ENCODE results near the gene PTPRR. TPM values are rescaled to one million over a fixed set of nuclear protein-coding genes. Genes with fewer than 3 reads are reported as not detected.

The PTPRR gene
- total and polyA plus RNA-seq, 2 of the 4 experiments (the other 2 are of a cell fraction) = 0.18 to 0.21 TPM

DNA sequence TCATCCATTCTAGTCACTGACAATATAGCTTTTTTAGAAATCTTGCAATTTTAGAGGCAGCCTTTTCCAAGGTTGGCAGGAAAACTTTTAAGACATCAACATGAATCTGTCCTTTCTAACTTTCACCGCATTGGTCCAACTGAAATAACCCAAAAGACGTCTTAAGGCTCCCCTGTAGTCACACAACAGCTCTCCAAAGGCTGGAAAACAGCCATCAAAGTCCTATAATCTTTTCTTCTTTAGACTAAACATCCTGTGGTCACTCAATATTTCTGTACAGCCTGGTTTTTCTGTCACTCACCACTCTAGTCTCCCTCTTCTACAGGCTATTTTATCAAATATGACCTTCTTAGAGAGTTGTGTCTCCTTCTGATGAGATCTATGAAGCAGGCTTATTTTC is 278.8 kb downstream of the PTPRR start:
- intact Hi-C loops (cut with micrococcal nuclease) = no loop called here
- peaks cover 2% of the 10 kb centered on the region for H3K4me1 ChIP-seq (ENCODE audit: control insufficient read depth, insufficient read depth, low read length)
- H3K18ac ChIP-seq (ENCODE audit: low read depth, low read length) = no peak overlapping the region
- H4K5ac ChIP-seq (ENCODE audit: low read depth, low read length) = no peak overlapping the region
- no peak overlapping the region for H3K27ac ChIP-seq (ENCODE audit: insufficient read depth, low read length)
- no peaks in the 10 kb centered on the region for H3K27me3 ChIP-seq (ENCODE audit: control insufficient read depth, insufficient read depth, low read length)
- no peaks in the 10 kb centered on the region for H3K36me3 ChIP-seq (ENCODE audit: control insufficient read depth, insufficient read depth, low read length)
- H2AK9ac ChIP-seq (replicated peaks; ENCODE audit: low read depth, low read length, poor library complexity) = no peak overlapping the region
- H3K4me3 ChIP-seq (ENCODE audit: insufficient read depth, low read depth, low read length) = no peak overlapping the region
- TF ChIP-seq RFX5 (IDR thresholded peaks at IDR 0.05; ENCODE audit: low read depth, low read length) (no peak), FOS (IDR thresholded peaks at IDR 0.05; ENCODE audit: low read depth, low read length) (no peak), MAFK (IDR thresholded peaks at IDR 0.05; ENCODE audit: low read depth, low read length) (no peak), NFE2L2 (IDR thresholded peaks at IDR 0.05; ENCODE audit: low read depth, low read length) (no peak)
- TF ChIP-seq, protein P1, sequence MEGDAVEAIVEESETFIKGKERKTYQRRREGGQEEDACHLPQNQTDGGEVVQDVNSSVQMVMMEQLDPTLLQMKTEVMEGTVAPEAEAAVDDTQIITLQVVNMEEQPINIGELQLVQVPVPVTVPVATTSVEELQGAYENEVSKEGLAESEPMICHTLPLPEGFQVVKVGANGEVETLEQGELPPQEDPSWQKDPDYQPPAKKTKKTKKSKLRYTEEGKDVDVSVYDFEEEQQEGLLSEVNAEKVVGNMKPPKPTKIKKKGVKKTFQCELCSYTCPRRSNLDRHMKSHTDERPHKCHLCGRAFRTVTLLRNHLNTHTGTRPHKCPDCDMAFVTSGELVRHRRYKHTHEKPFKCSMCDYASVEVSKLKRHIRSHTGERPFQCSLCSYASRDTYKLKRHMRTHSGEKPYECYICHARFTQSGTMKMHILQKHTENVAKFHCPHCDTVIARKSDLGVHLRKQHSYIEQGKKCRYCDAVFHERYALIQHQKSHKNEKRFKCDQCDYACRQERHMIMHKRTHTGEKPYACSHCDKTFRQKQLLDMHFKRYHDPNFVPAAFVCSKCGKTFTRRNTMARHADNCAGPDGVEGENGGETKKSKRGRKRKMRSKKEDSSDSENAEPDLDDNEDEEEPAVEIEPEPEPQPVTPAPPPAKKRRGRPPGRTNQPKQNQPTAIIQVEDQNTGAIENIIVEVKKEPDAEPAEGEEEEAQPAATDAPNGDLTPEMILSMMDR (conservative IDR thresholded peaks at IDR 0.05; ENCODE audit: low read depth, low read length) = no peak
- H2BK5ac ChIP-seq (ENCODE audit: low read depth, low read length, poor library complexity, severe bottlenecking) = no peak overlapping the region
- no peak overlapping the region for H3K56ac ChIP-seq (ENCODE audit: extremely low read depth, insufficient read depth, low read length)
- H4K20me1 ChIP-seq (ENCODE audit: insufficient read depth, low read length) = no peaks in the 10 kb centered on the region
- H3K14ac ChIP-seq (replicated peaks; ENCODE audit: low read depth, low read length) = no peak overlapping the region
- H3K9me3 ChIP-seq (ENCODE audit: control insufficient read depth, insufficient read depth, low read length) = no peaks in the 10 kb centered on the region
- no peak overlapping the region for H2BK15ac ChIP-seq (ENCODE audit: low read depth, low read length)
- H3K4me2 ChIP-seq (ENCODE audit: low read depth, low read length) = no peak overlapping the region
- H2AFZ ChIP-seq (replicated peaks; ENCODE audit: low read length, poor library complexity) = no peak overlapping the region
- H4K91ac ChIP-seq (ENCODE audit: insufficient read depth, low read depth, low read length) = no peak overlapping the region
- DNase-seq (no peak), ATAC-seq (ENCODE audit: low read depth) (no peak)
- dilution Hi-C loops (cut with HindIII; ENCODE audit: low sequenced_read_pairs, unreplicated experiment) = no loop called here
- H3K9me1 ChIP-seq (ENCODE audit: insufficient read depth, low read length) = no peaks in the 10 kb centered on the region
- H3K23ac ChIP-seq (ENCODE audit: low read depth, low read length) = no peak overlapping the region
- H2BK120ac ChIP-seq (ENCODE audit: low read depth, low read length) = no peak overlapping the region
- H3K9ac ChIP-seq (ENCODE audit: low read depth, low read length) = no peak overlapping the region
- in situ Hi-C loops (cut with MboI; ENCODE audit: low sequenced_read_pairs) = no loop called here
- ChIA-PET POLR2A (ENCODE audit: unreplicated experiment) (no interaction called here), CTCF (no interaction called here)
- no peaks in the 10 kb centered on the region for H3K79me1 ChIP-seq (ENCODE audit: low read depth in 1 of 2, low read length in 2 of 2)
- H3K4ac ChIP-seq (ENCODE audit: low read depth, low read length) = no peak overlapping the region
- H4K8ac ChIP-seq (ENCODE audit: low read depth in 2 of 2, low read length in 2 of 2) = no peak overlapping the region
- no peak overlapping the region for H2AK5ac ChIP-seq (ENCODE audit: low read depth, low read length)
- WGBS, 2 experiments (ENCODE audit: extremely low coverage in 2 of 2, insufficient read length in 1 of 2) = 34% methylated on average over 2 of the region's 2 CpGs; no CpG with 5 or more reads in 1 of the 2 experiments
- no peak overlapping the region for H2BK20ac ChIP-seq (ENCODE audit: low read depth, low read length)
- no TSS peak for BruUV-seq (replicated peaks)

Measured in IMR-90 (cell line).